IMR-90 (cell line): Measurements from ENCODE around the gene PTCSC3. TPM values are rescaled to one million over a fixed set of nuclear protein-coding genes. Genes with fewer than 3 reads are reported as not detected.

Experiments used
- ATAC-seq: fragments of 200-7000 bp; cut with Tn5 transposase; 2 replicates; pipeline ENCODE4 v1.9.1; 2020; ENCODE audit warnings: low read depth, mild to moderate bottlenecking, moderate library complexity
- BruUV-seq: library from RNA; stranded (reverse); fragments of 400-500 nt; replicated peaks from 2 replicates; lab custom pipeline; 2021; lab: Mats Ljungman, UMichigan
- CTCF ChIA-PET: fragments of 300-600 bp; formaldehyde crosslinking; extraction: SDS; loops from one replicate; lab custom pipeline; 2021; ENCODE audit warnings: antibody characterized with exemption; lab: Yijun Ruan, JAX
- POLR2A ChIA-PET: fragments of 300-600 bp; sonication (Branson Sonifier 250); formaldehyde crosslinking; loops from one replicate; lab custom pipeline; 2022; ENCODE audit warnings: antibody characterized with exemption; ENCODE audit not compliant: unreplicated experiment; lab: Charles Lee
- DNase-seq: peaks from one replicate; pipeline ENCODE4 v3.0.0; 2013
- H2AFZ ChIP-seq: replicated peaks from 2 replicates; pipeline ENCODE3; 2013; ENCODE audit warnings: low read length, mild to moderate bottlenecking; ENCODE audit not compliant: poor library complexity
- H2AK5ac ChIP-seq: 2 replicates; pipeline ENCODE4 v1.6.1; 2013; ENCODE audit warnings: low read depth, low read length, inconsistent platforms
- H2AK9ac ChIP-seq: replicated peaks from 2 replicates; pipeline ENCODE3; 2013; ENCODE audit warnings: mild to moderate bottlenecking, low read depth, low read length, moderate library complexity; ENCODE audit not compliant: poor library complexity
- H2BK120ac ChIP-seq: 2 replicates; pipeline ENCODE4 v1.6.1; 2013; ENCODE audit warnings: low read depth, low read length, inconsistent platforms
- H2BK15ac ChIP-seq: 3 replicates; pipeline ENCODE4 v1.6.1; 2013; ENCODE audit warnings: low read depth, low read length, inconsistent platforms
- H2BK20ac ChIP-seq: 2 replicates; pipeline ENCODE4 v1.6.1; 2013; ENCODE audit warnings: low read depth, mild to moderate bottlenecking, inconsistent platforms, low read length, moderate library complexity
- H2BK5ac ChIP-seq: 2 replicates; pipeline ENCODE4 v1.6.1; 2013; ENCODE audit warnings: mild to moderate bottlenecking, low read depth, low read length, inconsistent platforms; ENCODE audit not compliant: poor library complexity, severe bottlenecking
- H3K14ac ChIP-seq: replicated peaks from 2 replicates; pipeline ENCODE4 v1.6.1; 2013; ENCODE audit warnings: low read depth, low read length, inconsistent platforms
- H3K18ac ChIP-seq: 2 replicates; pipeline ENCODE4 v1.6.1; 2013; ENCODE audit warnings: low read depth, low read length, control low read depth
- H3K23ac ChIP-seq: 2 replicates; pipeline ENCODE4 v1.6.1; 2013; ENCODE audit warnings: low read depth, low read length, inconsistent platforms
- H3K27ac ChIP-seq: 2 replicates; pipeline ENCODE4 v1.5.1; 2013; ENCODE audit warnings: mild to moderate bottlenecking, control low read depth, low read length; ENCODE audit not compliant: insufficient read depth
- H3K27me3 ChIP-seq: 2 replicates; pipeline ENCODE4 v1.6.1; 2013; ENCODE audit warnings: low read length; ENCODE audit not compliant: control insufficient read depth, insufficient read depth
- H3K36me3 ChIP-seq: 2 replicates; pipeline ENCODE4 v1.6.1; 2013; ENCODE audit warnings: low read length, mixed read lengths; ENCODE audit not compliant: control insufficient read depth, insufficient read depth
- H3K4ac ChIP-seq: 2 replicates; pipeline ENCODE4 v1.6.1; 2013; ENCODE audit warnings: low read depth, low read length, inconsistent platforms
- H3K4me1 ChIP-seq: 2 replicates; pipeline ENCODE4 v1.6.1; 2013; ENCODE audit warnings: low read length, mixed read lengths; ENCODE audit not compliant: control insufficient read depth, insufficient read depth
- H3K4me2 ChIP-seq: 2 replicates; pipeline ENCODE4 v1.6.1; 2013; ENCODE audit warnings: low read depth, mild to moderate bottlenecking, control low read depth, low read length, moderate library complexity
- H3K4me3 ChIP-seq: 2 replicates; pipeline ENCODE4 v1.5.1; 2013; ENCODE audit warnings: low read depth, mild to moderate bottlenecking, control low read depth, low read length, moderate library complexity; ENCODE audit not compliant: insufficient read depth
- H3K56ac ChIP-seq: 2 replicates; pipeline ENCODE4 v1.6.1; 2013; ENCODE audit warnings: low read length, inconsistent platforms; ENCODE audit not compliant: insufficient read depth; ENCODE audit errors: extremely low read depth
- H3K79me1 ChIP-seq, 2 experiments: 2 replicates each; pipeline ENCODE4 v1.6.1; 2013; ENCODE audit warnings: low read length in 2 of 2, inconsistent platforms in 1 of 2, low read depth in 1 of 2
- H3K9ac ChIP-seq: 2 replicates; pipeline ENCODE4 v1.6.1; 2013; ENCODE audit warnings: low read depth, low read length, control low read depth
- H3K9me1 ChIP-seq: 2 replicates; pipeline ENCODE4 v1.6.1; 2013; ENCODE audit warnings: low read length, inconsistent platforms; ENCODE audit not compliant: insufficient read depth
- H3K9me3 ChIP-seq: 2 replicates; pipeline ENCODE4 v1.6.1; 2013; ENCODE audit warnings: low read length; ENCODE audit not compliant: control insufficient read depth, insufficient read depth
- H4K20me1 ChIP-seq: 2 replicates; pipeline ENCODE4 v1.6.1; 2013; ENCODE audit warnings: low read length, inconsistent platforms; ENCODE audit not compliant: insufficient read depth
- H4K5ac ChIP-seq: 2 replicates; pipeline ENCODE4 v1.6.1; 2013; ENCODE audit warnings: mild to moderate bottlenecking, low read depth, low read length, control low read depth
- H4K8ac ChIP-seq, 2 experiments: 2 replicates each; pipeline ENCODE4 v1.6.1; 2013; ENCODE audit warnings: low read depth in 2 of 2, low read length in 2 of 2, control low read depth in 1 of 2, inconsistent platforms in 1 of 2
- H4K91ac ChIP-seq: 2 replicates; pipeline ENCODE4 v1.6.1; 2013; ENCODE audit warnings: low read depth, low read length, inconsistent platforms; ENCODE audit not compliant: insufficient read depth
- CEBPB ChIP-seq: IDR thresholded peaks from 2 replicates; pipeline ENCODE4 v1.6.1; 2012; ENCODE audit warnings: low read depth, low read length, improper control_type of control experiment
- CHD1 ChIP-seq: IDR thresholded peaks from 2 replicates; pipeline ENCODE4 v1.6.1; 2012; ENCODE audit warnings: low read depth, low read length, improper control_type of control experiment
- CTCF ChIP-seq: conservative IDR thresholded peaks from 2 replicates; pipeline ENCODE4 v1.5.1; 2012; ENCODE audit warnings: mild to moderate bottlenecking, low read depth, low read length, improper control_type of control experiment
- ELK1 ChIP-seq: fragments of 150-350 bp; IDR thresholded peaks from 2 replicates; pipeline ENCODE4 v1.6.1; 2016; ENCODE audit warnings: low read depth, mild to moderate bottlenecking, low read length, moderate library complexity, borderline replicate concordance
- FOS ChIP-seq: fragments of 150-350 bp; IDR thresholded peaks from 2 replicates; pipeline ENCODE4 v1.6.1; 2016; ENCODE audit warnings: low read depth, low read length
- MAFK ChIP-seq: IDR thresholded peaks from 2 replicates; pipeline ENCODE4 v1.6.1; 2012; ENCODE audit warnings: low read depth, low read length, improper control_type of control experiment
- MAZ ChIP-seq: IDR thresholded peaks from 2 replicates; pipeline ENCODE4 v1.6.1; 2012; ENCODE audit warnings: low read depth, mild to moderate bottlenecking, low read length, improper control_type of control experiment, moderate library complexity, borderline replicate concordance
- MXI1 ChIP-seq: IDR thresholded peaks from 2 replicates; pipeline ENCODE4 v1.6.1; 2012; ENCODE audit warnings: low read depth, mild to moderate bottlenecking, low read length, moderate library complexity, borderline replicate concordance
- POLR2A ChIP-seq: IDR thresholded peaks from 2 replicates; pipeline ENCODE4 v1.6.1; 2012; ENCODE audit warnings: mild to moderate bottlenecking, low read depth, low read length
- RAD21 ChIP-seq: IDR thresholded peaks from 2 replicates; pipeline ENCODE4 v1.6.1; 2012; ENCODE audit warnings: low read length, improper control_type of control experiment
- RCOR1 ChIP-seq: IDR thresholded peaks from 2 replicates; pipeline ENCODE4 v1.6.1; 2012; ENCODE audit warnings: mild to moderate bottlenecking, low read length, improper control_type of control experiment; ENCODE audit not compliant: insufficient replicate concordance
- RFX5 ChIP-seq: IDR thresholded peaks from 2 replicates; pipeline ENCODE4 v1.8.0; 2012; ENCODE audit warnings: low read depth, mild to moderate bottlenecking, low read length, moderate library complexity
- SMC3 ChIP-seq: fragments of 150-350 bp; IDR thresholded peaks from 2 replicates; pipeline ENCODE4 v1.6.1; 2016; ENCODE audit warnings: low read depth, mild to moderate bottlenecking, antibody characterized with exemption, low read length, moderate library complexity
- USF2 ChIP-seq: fragments of 150-350 bp; IDR thresholded peaks from 2 replicates; pipeline ENCODE4 v1.6.1; 2017; ENCODE audit warnings: mild to moderate bottlenecking, antibody characterized with exemption, low read length, low read depth
- WGBS, 2 experiments: methylation state at CpG; one replicate each; pipeline versions ENCODE4 v1.1.5 to v1.1.7; 2013; ENCODE audit warnings: missing lambda C conversion rate in 2 of 2; ENCODE audit not compliant: insufficient read length in 1 of 2; ENCODE audit errors: extremely low coverage in 2 of 2; 5-methylcytosine and 5-hydroxymethylcytosine counted together
- dilution Hi-C: fragments of 300-500 bp; cut with HindIII; formaldehyde crosslinking; loops from one replicate; pipeline ENCODE4 v1.14.3; 2018; ENCODE audit warnings: low sequenced_read_pairs; ENCODE audit not compliant: unreplicated experiment
- in situ Hi-C: fragments of 300-500 bp; cut with MboI; formaldehyde crosslinking; loops from 3 replicates; pipeline ENCODE4 v1.14.3; 2019; ENCODE audit warnings: low sequenced_read_pairs, inconsistent platforms, mixed read lengths
- intact Hi-C: fragments of 100-400 bp; cut with micrococcal nuclease; formaldehyde crosslinking; loops from 2 replicates; pipeline ENCODE4 v1.10.0; 2022
- polyA plus RNA-seq, 3 experiments: library from polyadenylated mRNA; depleted of rRNA; stranded (reverse); fragments of >200 nt; gene quantifications; 2 replicates each; pipeline ENCODE4 v1.2.3, GENCODE V29; 2012; ENCODE audit warnings: low replicate concordance in 1 of 3
- total RNA-seq: library from RNA; depleted of rRNA; stranded (reverse); fragments of >200 nt; gene quantifications from 2 replicates; pipeline ENCODE4 v1.2.3, GENCODE V29; 2012

The PTCSC3 gene
- total and polyA plus RNA-seq, 2 of the 4 experiments (the other 2 are of a cell fraction), result not detected

GRCh38 chr14:36174767-36175424 is 1.6 kb downstream of the PTCSC3 start:
- H3K27me3 ChIP-seq, result peaks cover 2% of the 10 kb centered on the region
- CTCF ChIA-PET, result no interaction called here
- BruUV-seq, result no TSS peak
- dilution Hi-C loops, result no loop called here
- no peak for TF ChIP-seq MXI1
- TF ChIP-seq CEBPB, result no peak
- TF ChIP-seq ELK1, result no peak
- TF ChIP-seq CTCF, result no peak
- no peak for TF ChIP-seq MAZ
- no peak for TF ChIP-seq SMC3
- no peak for TF ChIP-seq USF2
- TF ChIP-seq RAD21, result no peak
- no peak for TF ChIP-seq CHD1
- TF ChIP-seq FOS, result no peak
- no peak for TF ChIP-seq POLR2A
- TF ChIP-seq RCOR1, result no peak
- TF ChIP-seq RFX5, result no peak
- no peak for TF ChIP-seq MAFK
- no peaks in the 10 kb centered on the region for H3K9me1 ChIP-seq
- no peak overlapping the region for H3K4me3 ChIP-seq
- in situ Hi-C loops, result no loop called here
- no peak overlapping the region for H4K8ac ChIP-seq
- H2AK9ac ChIP-seq, result no peak overlapping the region
- no peaks in the 10 kb centered on the region for H3K36me3 ChIP-seq
- DNase-seq, result no peak
- H2BK15ac ChIP-seq, result no peak overlapping the region
- 70% methylated on average over 3 of the region's 5 CpGs; no CpG with 5 or more reads in 1 of the 2 experiments for WGBS, 2 experiments
- H3K18ac ChIP-seq, result no peak overlapping the region
- intact Hi-C loops, result no loop called here
- ATAC-seq, result no peak
- H2BK120ac ChIP-seq, result no peak overlapping the region
- no peak overlapping the region for H2BK5ac ChIP-seq
- POLR2A ChIA-PET, result no interaction called here
- H3K4ac ChIP-seq, result no peak overlapping the region
- no peak overlapping the region for H3K9ac ChIP-seq
- H3K9me3 ChIP-seq, result no peaks in the 10 kb centered on the region
- H3K56ac ChIP-seq, result no peak overlapping the region
- no peak overlapping the region for H2BK20ac ChIP-seq
- H4K5ac ChIP-seq, result no peak overlapping the region
- H4K20me1 ChIP-seq, result no peaks in the 10 kb centered on the region; the same call in 1 of the 2 replicates
- no peak overlapping the region for H3K27ac ChIP-seq
- no peaks in the 10 kb centered on the region for H3K4me1 ChIP-seq
- no peak overlapping the region for H2AFZ ChIP-seq
- no peak overlapping the region for H3K23ac ChIP-seq
- H3K14ac ChIP-seq, result no peak overlapping the region
- no peaks in the 10 kb centered on the region for H3K79me1 ChIP-seq
- H3K4me2 ChIP-seq, result no peak overlapping the region
- H4K91ac ChIP-seq, result no peak overlapping the region
- no peak overlapping the region for H2AK5ac ChIP-seq
